DOHH2 (cell line): ENCODE measurements around the gene SLC4A1.

ENCODE experiments used
- H3F3A ChIP-seq: fragments of 200-600 bp; sonication (generic), shearing (Covaris generic); 2 replicates; pipeline ENCODE4 v1.6.0; 2016; ENCODE audit warnings: antibody characterized with exemption, mild to moderate bottlenecking; ENCODE audit not compliant: control insufficient read depth, insufficient read depth
- H3K27ac ChIP-seq: fragments of 200-600 bp; sonication (generic); 2 replicates; pipeline ENCODE4 v1.5.1; 2014; ENCODE audit warnings: low read depth, mild to moderate bottlenecking, low read length, moderate library complexity
- H3K27me3 ChIP-seq: fragments of 200-600 bp; sonication (generic); 2 replicates; pipeline ENCODE4 v1.6.1; 2014; ENCODE audit warnings: mild to moderate bottlenecking, low read length, mixed read lengths; ENCODE audit not compliant: control insufficient read depth
- H3K36me3 ChIP-seq: fragments of 200-600 bp; sonication (generic); 2 replicates; pipeline ENCODE4 v1.6.1; 2014; ENCODE audit warnings: mild to moderate bottlenecking, low read length, moderate library complexity, mixed read lengths; ENCODE audit not compliant: control insufficient read depth
- H3K4me1 ChIP-seq: fragments of 200-600 bp; sonication (generic); 2 replicates; pipeline ENCODE4 v1.6.1; 2014; ENCODE audit warnings: mild to moderate bottlenecking, low read length, mixed read lengths; ENCODE audit not compliant: control insufficient read depth
- H3K4me2 ChIP-seq: fragments of 200-600 bp; sonication (generic); 2 replicates; pipeline ENCODE4 v1.6.0; 2014; ENCODE audit warnings: mild to moderate bottlenecking, low read length, moderate library complexity
- H3K4me3 ChIP-seq: fragments of 200-600 bp; sonication (generic); 2 replicates; pipeline ENCODE4 v1.5.1; 2014; ENCODE audit warnings: mild to moderate bottlenecking, low read length, mixed read lengths
- H3K79me2 ChIP-seq: fragments of 200-600 bp; sonication (generic); 2 replicates; pipeline ENCODE4 v1.6.1; 2014; ENCODE audit warnings: mild to moderate bottlenecking, low read length, mixed read lengths; ENCODE audit not compliant: control insufficient read depth
- H3K9me2 ChIP-seq: fragments of 200-600 bp; sonication (generic); replicated peaks from 2 replicates; pipeline ENCODE4 v1.6.1; 2014; ENCODE audit warnings: mild to moderate bottlenecking, low read length, mixed read lengths; ENCODE audit not compliant: control insufficient read depth
- H3K9me3 ChIP-seq: fragments of 200-600 bp; sonication (generic); 2 replicates; pipeline ENCODE4 v1.6.1; 2014; ENCODE audit warnings: antibody characterized with exemption, low read length, mixed read lengths; ENCODE audit not compliant: control insufficient read depth, insufficient read depth
- H4K20me1 ChIP-seq: fragments of 200-600 bp; sonication (generic); 2 replicates; pipeline ENCODE4 v1.6.0; 2014; ENCODE audit warnings: low read depth, mild to moderate bottlenecking, antibody characterized with exemption, low read length, moderate library complexity; ENCODE audit not compliant: control insufficient read depth, insufficient read depth
- EZH2phosphoT487 ChIP-seq: fragments of 200-600 bp; sonication (generic); IDR thresholded peaks from 2 replicates; pipeline ENCODE4 v1.6.1; 2017; ENCODE audit warnings: borderline replicate concordance, mild to moderate bottlenecking, antibody characterized with exemption, low read length, moderate library complexity, mixed read lengths
- TF ChIP-seq, protein P1 (sequence below): fragments of 200-600 bp; sonication (generic); IDR thresholded peaks from one replicate; pipeline ENCODE4 v1.5.1; 2014; ENCODE audit warnings: antibody characterized with exemption, mild to moderate bottlenecking, low read depth, low read length; ENCODE audit not compliant: poor library complexity, severe bottlenecking

The SLC4A1 gene

DNA sequence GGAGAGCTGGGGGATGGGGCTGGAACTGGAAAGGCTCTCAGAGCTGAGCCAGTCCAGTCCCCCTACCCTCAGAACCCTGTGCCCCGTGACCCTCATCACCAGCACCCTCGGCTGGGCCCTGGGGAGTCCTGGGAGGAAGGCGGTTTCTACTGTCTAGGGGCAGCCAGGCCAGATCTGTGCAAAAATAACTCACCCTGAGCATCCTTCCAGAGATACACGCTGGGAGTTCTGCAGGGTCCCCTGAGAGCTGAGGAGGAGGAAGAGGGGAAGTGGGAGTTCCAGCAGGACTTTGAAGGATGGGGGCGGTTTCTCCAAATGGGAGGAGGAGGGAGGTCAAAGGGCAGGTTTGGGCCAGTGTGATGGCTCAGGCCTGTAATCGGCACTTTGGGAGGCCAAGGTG is 5.0 kb upstream of the SLC4A1 start:
- peaks cover 13% of the 10 kb centered on the region; the same call in 1 of the 2 replicates for H3K27me3 ChIP-seq
- no peaks in the 10 kb centered on the region for H3K9me2 ChIP-seq
- H3K36me3 ChIP-seq: no peaks in the 10 kb centered on the region
- H3K4me3 ChIP-seq: no peak overlapping the region
- TF ChIP-seq EZH2phosphoT487: no peak
- TF ChIP-seq, protein P1, sequence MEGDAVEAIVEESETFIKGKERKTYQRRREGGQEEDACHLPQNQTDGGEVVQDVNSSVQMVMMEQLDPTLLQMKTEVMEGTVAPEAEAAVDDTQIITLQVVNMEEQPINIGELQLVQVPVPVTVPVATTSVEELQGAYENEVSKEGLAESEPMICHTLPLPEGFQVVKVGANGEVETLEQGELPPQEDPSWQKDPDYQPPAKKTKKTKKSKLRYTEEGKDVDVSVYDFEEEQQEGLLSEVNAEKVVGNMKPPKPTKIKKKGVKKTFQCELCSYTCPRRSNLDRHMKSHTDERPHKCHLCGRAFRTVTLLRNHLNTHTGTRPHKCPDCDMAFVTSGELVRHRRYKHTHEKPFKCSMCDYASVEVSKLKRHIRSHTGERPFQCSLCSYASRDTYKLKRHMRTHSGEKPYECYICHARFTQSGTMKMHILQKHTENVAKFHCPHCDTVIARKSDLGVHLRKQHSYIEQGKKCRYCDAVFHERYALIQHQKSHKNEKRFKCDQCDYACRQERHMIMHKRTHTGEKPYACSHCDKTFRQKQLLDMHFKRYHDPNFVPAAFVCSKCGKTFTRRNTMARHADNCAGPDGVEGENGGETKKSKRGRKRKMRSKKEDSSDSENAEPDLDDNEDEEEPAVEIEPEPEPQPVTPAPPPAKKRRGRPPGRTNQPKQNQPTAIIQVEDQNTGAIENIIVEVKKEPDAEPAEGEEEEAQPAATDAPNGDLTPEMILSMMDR: no peak
- no peak overlapping the region for H3K27ac ChIP-seq
- H4K20me1 ChIP-seq: no peaks in the 10 kb centered on the region
- no peak overlapping the region for H3K4me2 ChIP-seq
- H3F3A ChIP-seq: no peaks in the 10 kb centered on the region
- no peaks in the 10 kb centered on the region for H3K9me3 ChIP-seq
- H3K79me2 ChIP-seq: no peaks in the 10 kb centered on the region
- H3K4me1 ChIP-seq: peaks cover 5% of the 10 kb centered on the region; the same call in 1 of the 2 replicates

DNA sequence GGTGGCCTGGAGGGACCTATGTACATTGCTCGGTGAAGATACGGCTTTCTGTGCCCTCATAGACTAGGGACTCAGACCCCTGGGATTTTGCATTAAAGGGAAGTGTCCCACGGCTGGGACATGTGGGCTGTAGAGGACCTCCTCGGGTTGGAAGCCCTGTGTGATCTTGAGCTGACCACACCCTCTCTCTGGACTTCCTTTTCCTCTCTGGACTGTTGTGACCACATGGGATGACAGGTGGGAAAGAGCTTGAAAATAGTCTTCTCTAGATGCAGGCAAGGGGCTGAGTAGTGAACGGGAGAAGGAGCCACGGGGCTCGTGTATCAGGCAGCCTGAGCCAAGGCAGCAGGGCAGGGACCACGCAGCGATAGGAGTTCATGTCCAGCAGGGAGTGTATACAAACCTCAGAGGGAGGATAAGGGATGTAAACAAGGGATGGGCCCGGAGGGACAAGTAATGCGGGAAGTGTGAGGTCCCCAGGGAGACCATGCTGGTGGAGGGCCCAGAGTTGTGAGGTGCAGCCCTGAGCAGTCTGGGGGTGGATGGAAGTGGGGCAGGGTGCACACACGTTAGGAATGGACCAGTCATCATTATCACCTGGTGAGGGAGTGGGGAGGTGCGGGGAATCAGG is 4.5 kb upstream of the SLC4A1 start:
- H3F3A ChIP-seq: no peaks in the 10 kb centered on the region
- H4K20me1 ChIP-seq: no peaks in the 10 kb centered on the region
- H3K4me1 ChIP-seq: peaks cover 5% of the 10 kb centered on the region; the same call in 1 of the 2 replicates
- H3K27ac ChIP-seq: no peak overlapping the region
- no peaks in the 10 kb centered on the region for H3K79me2 ChIP-seq
- peaks cover 10% of the 10 kb centered on the region; the same call in 1 of the 2 replicates for H3K27me3 ChIP-seq
- TF ChIP-seq, protein P1: no peak
- TF ChIP-seq EZH2phosphoT487: no peak
- no peaks in the 10 kb centered on the region for H3K36me3 ChIP-seq
- no peaks in the 10 kb centered on the region for H3K9me2 ChIP-seq
- H3K4me3 ChIP-seq: no peak overlapping the region
- no peak overlapping the region for H3K4me2 ChIP-seq
- H3K9me3 ChIP-seq: no peaks in the 10 kb centered on the region

DNA sequence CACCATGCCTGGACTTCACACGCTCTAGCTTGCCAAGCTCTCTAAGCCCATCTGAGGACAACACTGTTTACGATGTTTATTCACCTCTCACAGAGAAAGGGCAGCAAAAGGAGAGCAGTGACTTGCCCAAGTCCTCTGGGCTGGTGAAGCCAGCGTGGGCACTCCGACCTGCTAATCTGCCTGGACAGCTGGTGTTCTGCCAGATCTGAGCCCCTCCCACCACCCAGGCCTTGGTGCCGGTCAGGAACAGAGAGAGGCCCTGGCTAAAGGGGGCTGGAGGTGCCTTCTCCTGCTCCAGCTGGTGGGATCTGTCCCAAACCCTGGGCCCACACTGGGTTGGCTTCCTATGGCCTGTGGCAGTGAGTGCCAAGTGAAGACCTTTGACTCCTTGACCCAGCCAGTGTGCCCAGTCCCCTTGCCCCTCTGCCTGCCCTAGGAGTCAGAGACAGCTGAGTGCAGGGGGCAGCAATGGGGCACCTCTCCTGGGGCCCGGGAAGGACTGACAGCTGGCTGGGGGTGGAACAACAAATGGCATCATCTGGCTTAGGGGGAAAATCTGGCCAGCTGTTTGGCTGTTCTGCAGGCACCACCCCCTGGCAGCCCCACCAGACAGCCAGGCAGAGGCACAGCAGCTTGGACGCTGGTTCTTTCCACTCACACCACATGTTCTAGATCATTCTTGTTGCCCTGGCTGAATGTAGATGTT is 1.8 kb upstream of the SLC4A1 start:
- H3K9me3 ChIP-seq: no peaks in the 10 kb centered on the region
- TF ChIP-seq EZH2phosphoT487: no peak
- TF ChIP-seq, protein P1: no peak
- H3K4me2 ChIP-seq: no peak overlapping the region
- no peaks in the 10 kb centered on the region for H4K20me1 ChIP-seq
- H3K36me3 ChIP-seq: no peaks in the 10 kb centered on the region
- H3K4me3 ChIP-seq: no peak overlapping the region
- no peak overlapping the region for H3K27ac ChIP-seq
- H3K4me1 ChIP-seq: peaks cover 5% of the 10 kb centered on the region; the same call in 1 of the 2 replicates
- H3K9me2 ChIP-seq: no peaks in the 10 kb centered on the region
- H3F3A ChIP-seq: no peaks in the 10 kb centered on the region
- no peaks in the 10 kb centered on the region for H3K79me2 ChIP-seq
- H3K27me3 ChIP-seq: peaks cover 7% of the 10 kb centered on the region; the same call in 1 of the 2 replicates
